ENCODE results near the gene GALK1. TPM values are rescaled to one million over a fixed set of nuclear protein-coding genes. Genes with fewer than 3 reads are reported as not detected.
A peak's percentile ranks its signal among the peaks of the same experiment; 100 is the strongest.
"Not testable (repeated sequence)": the region's sequence is repeated elsewhere in the genome, so short reads cannot be mapped to it uniquely, and the experiment has no call there.

GALK1 gene
- total and polyA plus RNA-seq, 9 of the 15 experiments (the other 6 are each of a cell fraction or from before 2014, with no cell fraction given), result 0.45 to 51.6 (median 17.4) TPM

DNA sequence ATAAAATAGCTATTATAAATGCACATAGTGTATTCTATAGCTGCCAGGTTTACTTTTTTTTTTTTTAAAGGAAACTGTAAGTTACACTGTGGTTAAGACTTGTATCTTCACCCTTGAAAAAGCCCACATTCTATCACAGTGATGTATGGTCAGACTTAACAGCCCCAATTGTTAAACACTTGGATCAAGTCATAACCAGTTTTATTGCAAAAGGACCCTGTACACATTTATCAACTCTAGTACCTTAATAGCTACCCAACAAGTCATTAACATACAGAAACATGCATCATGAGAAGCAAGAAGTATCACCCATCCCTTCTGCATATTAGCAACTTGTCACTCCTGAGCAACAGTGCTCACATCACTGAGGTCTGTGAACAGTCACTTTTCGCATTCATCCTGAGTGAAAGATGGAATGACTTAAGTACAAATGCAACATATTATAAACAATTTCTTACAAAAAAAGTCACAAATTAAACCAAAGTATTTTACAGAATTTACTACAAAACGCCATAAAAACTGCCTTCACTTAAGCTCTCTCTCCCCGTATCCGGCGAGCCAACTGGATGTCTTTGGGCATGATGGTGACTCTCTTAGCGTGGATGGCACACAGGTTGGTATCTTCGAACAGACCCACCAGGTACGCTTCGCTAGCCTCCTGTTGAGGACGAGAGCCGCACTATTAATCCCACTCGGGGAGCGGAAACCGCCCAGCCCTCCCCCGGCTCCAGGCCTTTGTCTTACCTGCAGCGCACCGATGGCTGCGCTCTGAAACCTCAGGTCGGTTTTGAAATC is 13.3 kb upstream of the GALK1 start (continued):
- TF ChIP-seq, protein P1, sequence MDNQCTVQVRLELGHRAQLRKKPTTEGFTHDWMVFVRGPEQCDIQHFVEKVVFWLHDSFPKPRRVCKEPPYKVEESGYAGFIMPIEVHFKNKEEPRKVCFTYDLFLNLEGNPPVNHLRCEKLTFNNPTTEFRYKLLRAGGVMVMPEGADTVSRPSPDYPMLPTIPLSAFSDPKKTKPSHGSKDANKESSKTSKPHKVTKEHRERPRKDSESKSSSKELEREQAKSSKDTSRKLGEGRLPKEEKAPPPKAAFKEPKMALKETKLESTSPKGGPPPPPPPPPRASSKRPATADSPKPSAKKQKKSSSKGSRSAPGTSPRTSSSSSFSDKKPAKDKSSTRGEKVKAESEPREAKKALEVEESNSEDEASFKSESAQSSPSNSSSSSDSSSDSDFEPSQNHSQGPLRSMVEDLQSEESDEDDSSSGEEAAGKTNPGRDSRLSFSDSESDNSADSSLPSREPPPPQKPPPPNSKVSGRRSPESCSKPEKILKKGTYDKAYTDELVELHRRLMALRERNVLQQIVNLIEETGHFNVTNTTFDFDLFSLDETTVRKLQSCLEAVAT (IDR thresholded peaks at IDR 0.05), result peak in 1 of 2 experiments; percentile 56; a peak in 1 of 4 replicates
- TF ChIP-seq ZNF431 (CRISPR knock-in tag; IDR thresholded peaks at IDR 0.05) (0 out of 2 replicates have a peak, but pooled peaks have one; percentile 59), ZNF12 (CRISPR knock-in tag; IDR thresholded peaks at IDR 0.05) (0 out of 2 replicates have a peak, but pooled peaks have one; percentile 55), CHD1 (IDR thresholded peaks at IDR 0.05; ENCODE audit: low read length) (peak; percentile 78), SUPT5H (IDR thresholded peaks at IDR 0.05) (peak; percentile 61; the same call in 1 of the 2 replicates), PTBP1 (IDR thresholded peaks at IDR 0.05; ENCODE audit: low read depth, low read length) (peak; percentile 13; the same call in 1 of the 2 replicates), SMAD1 (IDR thresholded peaks at IDR 0.05; ENCODE audit: low read depth, low read length, partially characterized antibody) (peak; percentile 78), FOXK1 (CRISPR knock-in tag; IDR thresholded peaks at IDR 0.05; ENCODE audit: borderline replicate concordance) (peak; percentile 71; the same call in 1 of the 2 replicates), SP1 (CRISPR knock-in tag; IDR thresholded peaks at IDR 0.05) (peak; percentile 19; the same call in 1 of the 2 replicates), POLR2A (conservative IDR thresholded peaks at IDR 0.05) (peak; percentile 20), HDAC2 (IDR thresholded peaks at IDR 0.05) (peak; percentile 12; the same call in 1 of the 2 replicates)
- TF ChIP-seq, protein P2, sequence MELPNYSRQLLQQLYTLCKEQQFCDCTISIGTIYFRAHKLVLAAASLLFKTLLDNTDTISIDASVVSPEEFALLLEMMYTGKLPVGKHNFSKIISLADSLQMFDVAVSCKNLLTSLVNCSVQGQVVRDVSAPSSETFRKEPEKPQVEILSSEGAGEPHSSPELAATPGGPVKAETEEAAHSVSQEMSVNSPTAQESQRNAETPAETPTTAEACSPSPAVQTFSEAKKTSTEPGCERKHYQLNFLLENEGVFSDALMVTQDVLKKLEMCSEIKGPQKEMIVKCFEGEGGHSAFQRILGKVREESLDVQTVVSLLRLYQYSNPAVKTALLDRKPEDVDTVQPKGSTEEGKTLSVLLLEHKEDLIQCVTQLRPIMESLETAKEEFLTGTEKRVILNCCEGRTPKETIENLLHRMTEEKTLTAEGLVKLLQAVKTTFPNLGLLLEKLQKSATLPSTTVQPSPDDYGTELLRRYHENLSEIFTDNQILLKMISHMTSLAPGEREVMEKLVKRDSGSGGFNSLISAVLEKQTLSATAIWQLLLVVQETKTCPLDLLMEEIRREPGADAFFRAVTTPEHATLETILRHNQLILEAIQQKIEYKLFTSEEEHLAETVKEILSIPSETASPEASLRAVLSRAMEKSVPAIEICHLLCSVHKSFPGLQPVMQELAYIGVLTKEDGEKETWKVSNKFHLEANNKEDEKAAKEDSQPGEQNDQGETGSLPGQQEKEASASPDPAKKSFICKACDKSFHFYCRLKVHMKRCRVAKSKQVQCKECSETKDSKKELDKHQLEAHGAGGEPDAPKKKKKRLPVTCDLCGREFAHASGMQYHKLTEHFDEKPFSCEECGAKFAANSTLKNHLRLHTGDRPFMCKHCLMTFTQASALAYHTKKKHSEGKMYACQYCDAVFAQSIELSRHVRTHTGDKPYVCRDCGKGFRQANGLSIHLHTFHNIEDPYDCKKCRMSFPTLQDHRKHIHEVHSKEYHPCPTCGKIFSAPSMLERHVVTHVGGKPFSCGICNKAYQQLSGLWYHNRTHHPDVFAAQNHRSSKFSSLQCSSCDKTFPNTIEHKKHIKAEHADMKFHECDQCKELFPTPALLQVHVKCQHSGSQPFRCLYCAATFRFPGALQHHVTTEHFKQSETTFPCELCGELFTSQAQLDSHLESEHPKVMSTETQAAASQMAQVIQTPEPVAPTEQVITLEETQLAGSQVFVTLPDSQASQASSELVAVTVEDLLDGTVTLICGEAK (IDR thresholded peaks at IDR 0.05), result not testable (repeated sequence)
- TF ChIP-seq, protein P2 (CRISPR knock-in tag; IDR thresholded peaks at IDR 0.05), result 0 out of 2 replicates have a peak, but pooled peaks have one; percentile 19
- TF ChIP-seq, protein P3, sequence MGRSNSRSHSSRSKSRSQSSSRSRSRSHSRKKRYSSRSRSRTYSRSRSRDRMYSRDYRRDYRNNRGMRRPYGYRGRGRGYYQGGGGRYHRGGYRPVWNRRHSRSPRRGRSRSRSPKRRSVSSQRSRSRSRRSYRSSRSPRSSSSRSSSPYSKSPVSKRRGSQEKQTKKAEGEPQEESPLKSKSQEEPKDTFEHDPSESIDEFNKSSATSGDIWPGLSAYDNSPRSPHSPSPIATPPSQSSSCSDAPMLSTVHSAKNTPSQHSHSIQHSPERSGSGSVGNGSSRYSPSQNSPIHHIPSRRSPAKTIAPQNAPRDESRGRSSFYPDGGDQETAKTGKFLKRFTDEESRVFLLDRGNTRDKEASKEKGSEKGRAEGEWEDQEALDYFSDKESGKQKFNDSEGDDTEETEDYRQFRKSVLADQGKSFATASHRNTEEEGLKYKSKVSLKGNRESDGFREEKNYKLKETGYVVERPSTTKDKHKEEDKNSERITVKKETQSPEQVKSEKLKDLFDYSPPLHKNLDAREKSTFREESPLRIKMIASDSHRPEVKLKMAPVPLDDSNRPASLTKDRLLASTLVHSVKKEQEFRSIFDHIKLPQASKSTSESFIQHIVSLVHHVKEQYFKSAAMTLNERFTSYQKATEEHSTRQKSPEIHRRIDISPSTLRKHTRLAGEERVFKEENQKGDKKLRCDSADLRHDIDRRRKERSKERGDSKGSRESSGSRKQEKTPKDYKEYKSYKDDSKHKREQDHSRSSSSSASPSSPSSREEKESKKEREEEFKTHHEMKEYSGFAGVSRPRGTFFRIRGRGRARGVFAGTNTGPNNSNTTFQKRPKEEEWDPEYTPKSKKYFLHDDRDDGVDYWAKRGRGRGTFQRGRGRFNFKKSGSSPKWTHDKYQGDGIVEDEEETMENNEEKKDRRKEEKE (IDR thresholded peaks at IDR 0.05; ENCODE audit: borderline replicate concordance in 1 of 2, control insufficient read depth in 1 of 2, low read depth in 2 of 2, low read length in 1 of 2), result peak in 1 of 2 experiments; percentile 42; a peak in 1 of 4 replicates

Data from K562 (cell line).